Keratinocyte (primary cell): ENCODE results near the gene F9. TPM values are rescaled to one million over a fixed set of nuclear protein-coding genes. Genes with fewer than 3 reads are reported as not detected.

Experiments used
- DNase-seq: peaks from one replicate; pipeline ENCODE4 v3.0.0-alpha.2; 2011; ENCODE audit warnings: low read depth, missing footprints, low spot score
- FAIRE-seq: peaks from 2 replicates; lab custom pipeline; 2011; peaks lifted over from hg19 to GRCh38; lab: Jason Lieb, UNC
- H2AFZ ChIP-seq: 2 replicates; pipeline ENCODE4 v1.6.0; 2012; ENCODE audit warnings: low read length, control low read depth, inconsistent platforms; ENCODE audit not compliant: control insufficient read depth
- H3K27ac ChIP-seq: 2 replicates; pipeline ENCODE4 v1.5.1; 2011; ENCODE audit warnings: low read length; ENCODE audit not compliant: control insufficient read depth, insufficient read depth
- H3K27me3 ChIP-seq: 3 replicates; pipeline ENCODE4 v1.6.0; 2011; ENCODE audit warnings: low read length; ENCODE audit not compliant: control insufficient read depth, insufficient read depth; ENCODE audit errors: extremely low read depth
- H3K36me3 ChIP-seq, 2 experiments: 2 replicates in 1 of 2; 3 replicates in 1 of 2; pipeline ENCODE4 v1.5.1; 2011; ENCODE audit warnings: low read length in 2 of 2, mild to moderate bottlenecking in 1 of 2; ENCODE audit not compliant: control insufficient read depth in 2 of 2, insufficient read depth in 2 of 2; ENCODE audit errors: extremely low read depth in 1 of 2
- H3K4me1 ChIP-seq: 3 replicates; pipeline ENCODE4 v1.5.1; 2011; ENCODE audit warnings: low read length; ENCODE audit not compliant: control insufficient read depth, insufficient read depth; ENCODE audit errors: extremely low read depth
- H3K4me2 ChIP-seq: 3 replicates; pipeline ENCODE4 v1.6.0; 2011; ENCODE audit warnings: low read depth, low read length; ENCODE audit not compliant: control insufficient read depth, insufficient read depth; ENCODE audit errors: extremely low read depth
- H3K4me3 ChIP-seq, 3 experiments: fragments of 200-600 bp in 1 of 3; sonication (generic) in 1 of 3; 2 replicates in 2 of 3; 3 replicates in 1 of 3; pipeline ENCODE4 v1.5.1; 2011 to 2016; ENCODE audit warnings: low read length in 3 of 3, mild to moderate bottlenecking in 3 of 3, control low read depth in 2 of 3, inconsistent platforms in 1 of 3, low read depth in 1 of 3, mixed read lengths in 1 of 3, mixed run types in 1 of 3, moderate library complexity in 1 of 3; ENCODE audit not compliant: control insufficient read depth in 2 of 3, insufficient read depth in 2 of 3; ENCODE audit errors: extremely low read depth in 1 of 3
- H3K79me2 ChIP-seq: 2 replicates; pipeline ENCODE4 v1.6.0; 2012; ENCODE audit warnings: low read length; ENCODE audit not compliant: control insufficient read depth, insufficient read depth
- H3K9ac ChIP-seq: 3 replicates; pipeline ENCODE4 v1.6.0; 2011; ENCODE audit warnings: low read length; ENCODE audit not compliant: control insufficient read depth, insufficient read depth; ENCODE audit errors: extremely low read depth
- H3K9me1 ChIP-seq: 3 replicates; pipeline ENCODE4 v1.6.0; 2011; ENCODE audit warnings: low read length; ENCODE audit not compliant: control insufficient read depth, insufficient read depth; ENCODE audit errors: extremely low read depth
- H3K9me3 ChIP-seq: 2 replicates; pipeline ENCODE4 v1.5.1; 2012; ENCODE audit warnings: low read depth, low read length; ENCODE audit not compliant: control insufficient read depth
- H4K20me1 ChIP-seq: 3 replicates; pipeline ENCODE4 v1.6.0; 2011; ENCODE audit warnings: low read length; ENCODE audit not compliant: control insufficient read depth, insufficient read depth; ENCODE audit errors: extremely low read depth
- CTCF ChIP-seq, 3 experiments: IDR thresholded peaks in 1 of 3; conservative IDR thresholded peaks in 1 of 3; optimal IDR thresholded peaks in 1 of 3; 2 replicates in 2 of 3; 3 replicates in 1 of 3; pipeline versions ENCODE3 to v1.5.1; 2011; ENCODE audit warnings: low read length in 3 of 3, mild to moderate bottlenecking in 3 of 3, moderate library complexity in 2 of 3, control low read depth in 1 of 3, inconsistent platforms in 1 of 3; ENCODE audit not compliant: insufficient read depth in 2 of 3; ENCODE audit errors: extremely low read depth in 1 of 3
- EZH2 ChIP-seq: IDR thresholded peaks from one replicate; pipeline ENCODE4 v1.6.1; 2012; ENCODE audit warnings: inconsistent platforms, mild to moderate bottlenecking, low read length, moderate library complexity
- dilution Hi-C: fragments of 300-500 bp; cut with MboI; formaldehyde crosslinking; loops from one replicate; pipeline ENCODE4 v1.7.0; 2020; ENCODE audit warnings: low sequenced_read_pairs; ENCODE audit not compliant: extremely low pct_ligation_motif_present
- polyA plus RNA-seq, 5 experiments: library from polyadenylated mRNA; depleted of rRNA in 3 of 5; stranded (reverse) in 3 of 5; stranded (forward) in 1 of 5; unstranded in 1 of 5; fragments of >200 nt; gene quantifications; 1 replicate in 1 of 5; 2 replicates in 3 of 5; 3 replicates in 1 of 5; pipeline versions ENCODE4 v1.2.1 to v1.2.3, GENCODE V29; 2011 to 2012; ENCODE audit warnings: missing spikeins in 2 of 5, low read depth in 1 of 5, low replicate concordance in 1 of 5

The F9 gene
- polyA plus RNA-seq, 1 donor (not counting 4 experiments of a cell fraction or from before 2014, with no cell fraction given), result not detected

- dilution Hi-C loops, result no loop called here
- Histone ChIP-seq H3K4me1 (no peaks in the 10 kb centered on the region), H3K4me3 (no peak overlapping the region), H3K79me2 (no peaks in the 10 kb centered on the region), H2AFZ (no peak overlapping the region), H4K20me1 (no peaks in the 10 kb centered on the region), H3K27me3 (no peaks in the 10 kb centered on the region), H3K9me1 (no peaks in the 10 kb centered on the region), H3K4me2 (no peak overlapping the region), H3K9ac (no peak overlapping the region), H3K36me3 (no peaks in the 10 kb centered on the region), H3K9me3 (no peaks in the 10 kb centered on the region), H3K27ac (no peak overlapping the region)
- TF ChIP-seq CTCF (optimal IDR thresholded peaks at IDR 0.05 in 1 of 3, IDR thresholded peaks at IDR 0.05 in 1 of 3, conservative IDR thresholded peaks at IDR 0.05 in 1 of 3; ENCODE audit: extremely low read depth in 1 of 3, insufficient read depth in 2 of 3, low read length in 3 of 3) (no peak), EZH2 (no peak)
- no peak for DNase-seq
- FAIRE-seq, result no peak
These were observed 45.9 kb upstream of the F9 start for GRCh38 chrX:139484591-139484990.

- Histone ChIP-seq H3K79me2 (no peaks in the 10 kb centered on the region), H3K9ac (no peak overlapping the region), H3K27ac (no peak overlapping the region), H2AFZ (no peak overlapping the region), H3K36me3 (no peaks in the 10 kb centered on the region), H3K4me1 (no peaks in the 10 kb centered on the region), H3K4me2 (no peak overlapping the region), H4K20me1 (no peaks in the 10 kb centered on the region), H3K9me1 (no peaks in the 10 kb centered on the region), H3K9me3 (no peaks in the 10 kb centered on the region), H3K4me3 (no peak overlapping the region), H3K27me3 (no peaks in the 10 kb centered on the region)
- no peak for DNase-seq
- dilution Hi-C loops, result no loop called here
- FAIRE-seq, result no peak
- TF ChIP-seq EZH2 (no peak), CTCF (optimal IDR thresholded peaks at IDR 0.05 in 1 of 3, IDR thresholded peaks at IDR 0.05 in 1 of 3, conservative IDR thresholded peaks at IDR 0.05 in 1 of 3; ENCODE audit: extremely low read depth in 1 of 3, insufficient read depth in 2 of 3, low read length in 3 of 3) (no peak)
These were observed 35.2 kb upstream of the F9 start for GRCh38 chrX:139495324-139495723.
